Cardiac muscle cell (in vitro differentiated cells and primary cell): ENCODE data around the gene TRPT1. TPM values are rescaled to one million over a fixed set of nuclear protein-coding genes. Genes with fewer than 3 reads are reported as not detected.

Source experiments
- DNase-seq, 2 donors: peaks; one replicate each; pipeline versions ENCODE4 v3.0.0 to v3.0.0-alpha.2; 2010 to 2017; ENCODE audit warnings: low read depth in 1 of 2, low spot score in 1 of 2
- H3K27ac ChIP-seq: fragments of 200-600 bp; sonication (generic); 2 replicates; pipeline ENCODE4 v1.5.1; 2016
- H3K27me3 ChIP-seq: fragments of 200-600 bp; sonication (generic); 2 replicates; pipeline ENCODE4 v1.6.0; 2016; ENCODE audit warnings: control low read depth
- H3K36me3 ChIP-seq: fragments of 200-600 bp; sonication (generic); 2 replicates; pipeline ENCODE4 v1.5.1; 2016; ENCODE audit warnings: control low read depth
- H3K4me1 ChIP-seq: fragments of 200-600 bp; sonication (generic); 2 replicates; pipeline ENCODE4 v1.8.1; 2017; ENCODE audit warnings: low read depth, mild to moderate bottlenecking, mixed run types
- H3K4me3 ChIP-seq: fragments of 200-600 bp; sonication (generic); 2 replicates; pipeline ENCODE4 v1.5.1; 2016; ENCODE audit warnings: mild to moderate bottlenecking
- H3K9me3 ChIP-seq: fragments of 200-600 bp; sonication (generic); 2 replicates; pipeline ENCODE4 v1.5.1; 2017; ENCODE audit warnings: low read depth, mild to moderate bottlenecking, control low read depth
- CTCF ChIP-seq: IDR thresholded peaks from 2 replicates; pipeline ENCODE4 v1.5.1; 2012; ENCODE audit warnings: low read depth, mild to moderate bottlenecking, low read length
- polyA plus RNA-seq: library from polyadenylated mRNA; unstranded; fragments of >200 nt; fragmentation: Nextera tagmentation; extraction: Ambion mirVana; gene quantifications from 2 replicates; pipeline ENCODE4 v1.2.1, GENCODE V29; 2016
- total RNA-seq: library from RNA; depleted of rRNA; stranded (reverse); fragments of >200 nt; gene quantifications from 2 replicates; pipeline ENCODE4 v1.2.3, GENCODE V29; 2016

TRPT1 gene
- total and polyA plus RNA-seq, 2 experiments from 2014 or later: 117 to 161 TPM

DNA sequence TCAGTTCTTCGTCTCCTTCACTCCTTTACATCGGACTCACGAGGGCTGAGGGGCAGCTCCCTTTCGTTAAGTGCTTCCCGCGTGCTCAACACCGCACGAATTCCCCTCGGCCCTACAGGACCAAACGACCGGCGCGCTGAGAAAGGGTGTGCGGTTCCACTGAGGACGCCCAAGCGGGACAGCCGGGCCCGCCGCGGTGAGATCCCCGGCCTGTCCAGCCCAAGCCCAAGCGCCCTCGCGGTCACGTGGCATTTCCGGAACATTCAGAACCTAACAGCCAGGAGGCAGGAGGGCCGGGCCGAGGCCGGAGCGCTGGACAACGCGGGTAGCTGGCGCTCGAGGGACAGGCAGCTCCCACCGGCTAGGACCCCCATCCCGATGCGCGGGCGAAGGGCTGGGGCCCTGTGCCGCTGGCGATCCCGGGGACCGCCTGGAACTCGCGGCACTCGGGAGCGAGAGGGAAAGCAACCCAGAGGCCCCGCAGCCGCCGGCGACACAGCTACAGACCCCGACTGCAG, 40.8 kb downstream of the TRPT1 start:
- H3K27ac ChIP-seq: peak overlapping the region; percentile 93
- DNase-seq: peak; percentile 80 to 89
- peak; percentile 43 for TF ChIP-seq CTCF
- no peaks in the 10 kb centered on the region for H3K36me3 ChIP-seq
- no peaks in the 10 kb centered on the region for H3K9me3 ChIP-seq
- peaks cover 22% of the 10 kb centered on the region for H3K4me1 ChIP-seq
- H3K27me3 ChIP-seq: no peaks in the 10 kb centered on the region
- H3K4me3 ChIP-seq: peak overlapping the region; percentile 45

GRCh38 chr11:64183890-64184289, 42.1 kb downstream of the TRPT1 start:
- TF ChIP-seq CTCF: no peak
- Histone ChIP-seq H3K36me3 (no peaks in the 10 kb centered on the region), H3K27ac (peak overlapping the region; percentile 27), H3K9me3 (no peaks in the 10 kb centered on the region), H3K4me1 (peaks cover 13% of the 10 kb centered on the region), H3K4me3 (no peak overlapping the region), H3K27me3 (no peaks in the 10 kb centered on the region)
- DNase-seq: no peak

GRCh38 chr11:64181506-64182411, 44.2 kb downstream of the TRPT1 start:
- peak; percentile 93 to 95 for DNase-seq
- H3K27me3 ChIP-seq: no peaks in the 10 kb centered on the region
- H3K27ac ChIP-seq: peak overlapping the region; percentile 84
- H3K4me1 ChIP-seq: peaks cover 13% of the 10 kb centered on the region
- H3K36me3 ChIP-seq: no peaks in the 10 kb centered on the region
- no peak for TF ChIP-seq CTCF
- H3K4me3 ChIP-seq: no peak overlapping the region
- no peaks in the 10 kb centered on the region for H3K9me3 ChIP-seq

- Histone ChIP-seq H3K4me1 (peaks cover 13% of the 10 kb centered on the region), H3K36me3 (no peaks in the 10 kb centered on the region), H3K9me3 (no peaks in the 10 kb centered on the region), H3K27me3 (no peaks in the 10 kb centered on the region), H3K27ac (peak overlapping the region; percentile 84), H3K4me3 (no peak overlapping the region)
- no peak for DNase-seq
- TF ChIP-seq CTCF: no peak
These were observed 45.1 kb downstream of the TRPT1 start for GRCh38 chr11:64180891-64181290.

GRCh38 chr11:64178951-64179639, 46.9 kb downstream of the TRPT1 start:
- no peak for TF ChIP-seq CTCF
- Histone ChIP-seq H3K4me1 (peaks cover 13% of the 10 kb centered on the region), H3K27ac (no peak overlapping the region), H3K9me3 (no peaks in the 10 kb centered on the region), H3K4me3 (no peak overlapping the region), H3K27me3 (no peaks in the 10 kb centered on the region), H3K36me3 (no peaks in the 10 kb centered on the region)
- DNase-seq: no peak
